ENCODE measurements around the gene PTBP3.

The PTBP3 gene

GRCh38 chr9:112174222-112174964, 159.0 kb downstream of the PTBP3 start:
- DNase-seq (ENCODE audit: low read depth in 2 of 3, low spot score in 1 of 3) = peak; percentile 51 to 70 (median 53)

GRCh38 chr9:112173489-112174221, 159.8 kb downstream of the PTBP3 start:
- DNase-seq (ENCODE audit: low read depth in 2 of 3, low spot score in 1 of 3) = no peak

GRCh38 chr9:112170968-112171367, 162.5 kb downstream of the PTBP3 start:
- DNase-seq (ENCODE audit: low read depth in 2 of 3, low spot score in 1 of 3) = no peak

- no peak for DNase-seq (ENCODE audit: low read depth in 2 of 3, low spot score in 1 of 3)
Observed at GRCh38 chr9:112170235-112170634, 163.2 kb downstream of the PTBP3 start.

GRCh38 chr9:112169368-112169767, 164.1 kb downstream of the PTBP3 start:
- no peak for DNase-seq (ENCODE audit: low read depth in 2 of 3, low spot score in 1 of 3)

- no peak for DNase-seq (ENCODE audit: low read depth in 2 of 3, low spot score in 1 of 3)
Observed at GRCh38 chr9:112168197-112168596, 165.2 kb downstream of the PTBP3 start.
